Endothelial cell of umbilical vein (primary cell): ENCODE measurements around the gene CHST15.

ENCODE experiments used
- CTCF ChIP-seq, 2 donors: IDR thresholded peaks; 1 replicate in 1 of 2; 2 replicates in 1 of 2; pipeline ENCODE4 v1.5.1; 2011; ENCODE audit warnings: low read length in 2 of 2, mild to moderate bottlenecking in 2 of 2, moderate library complexity in 2 of 2, control low read depth in 1 of 2, inconsistent platforms in 1 of 2, low read depth in 1 of 2; ENCODE audit not compliant: insufficient read depth in 1 of 2; ENCODE audit errors: extremely low read depth in 1 of 2
- EZH2 ChIP-seq: IDR thresholded peaks from 2 replicates; pipeline ENCODE4 v1.6.1; 2012; ENCODE audit warnings: borderline replicate concordance, low read depth, mild to moderate bottlenecking, moderate library complexity, low read length, inconsistent platforms; ENCODE audit not compliant: severe bottlenecking
- FOS ChIP-seq: IDR thresholded peaks from 2 replicates; pipeline ENCODE4 v1.6.1; 2011; ENCODE audit warnings: mild to moderate bottlenecking, low read length, moderate library complexity, borderline replicate concordance; ENCODE audit not compliant: insufficient read depth
- GATA2 ChIP-seq: IDR thresholded peaks from 2 replicates; pipeline ENCODE4 v1.7.0; 2011; ENCODE audit warnings: low read depth, mild to moderate bottlenecking, moderate library complexity, mixed read lengths, low read length; ENCODE audit not compliant: insufficient read length, insufficient read depth
- JUN ChIP-seq: IDR thresholded peaks from 2 replicates; pipeline ENCODE4 v1.6.1; 2011; ENCODE audit warnings: borderline replicate concordance, low read depth; ENCODE audit not compliant: insufficient read length, insufficient read depth
- MAX ChIP-seq: IDR thresholded peaks from 2 replicates; pipeline ENCODE4 v1.6.1; 2011; ENCODE audit not compliant: insufficient read depth, insufficient read length
- MYC ChIP-seq: IDR thresholded peaks from one replicate; pipeline ENCODE4 v1.6.1; 2011; ENCODE audit warnings: mild to moderate bottlenecking, low read depth, low read length
- POLR2A ChIP-seq: IDR thresholded peaks from 2 replicates; pipeline ENCODE4 v1.6.1; 2012; ENCODE audit warnings: low read depth, mild to moderate bottlenecking, control low read depth, low read length
- POLR2AphosphoS5 ChIP-seq: IDR thresholded peaks from 2 replicates; pipeline ENCODE4 v1.6.1; 2012; ENCODE audit warnings: low read depth, mild to moderate bottlenecking, control low read depth, low read length, moderate library complexity; ENCODE audit not compliant: insufficient read depth

- TF ChIP-seq CTCF (IDR thresholded peaks at IDR 0.05; ENCODE audit: extremely low read depth in 1 of 2, insufficient read depth in 1 of 2, low read depth in 1 of 2, low read length in 2 of 2) (no peak), POLR2A (no peak), MYC (no peak), GATA2 (no peak), POLR2AphosphoS5 (no peak), EZH2 (no peak), JUN (no peak), MAX (no peak), FOS (no peak)
Measured at GRCh38 chr10:124030061-124030460, 63.3 kb downstream of the CHST15 start.
